GM23248 (cell line): ENCODE data around the gene IL2RA. TPM values are rescaled to one million over a fixed set of nuclear protein-coding genes. Genes with fewer than 3 reads are reported as not detected.
A peak's percentile ranks its signal among the peaks of the same experiment; 100 is the strongest.

Experiments used
- DNase-seq: peaks from one replicate; pipeline ENCODE4 v3.0.0-alpha.2; 2015
- H2AFZ ChIP-seq: fragments of 200-600 bp; sonication (generic); 2 replicates; pipeline ENCODE4 v1.6.1; 2016; ENCODE audit warnings: antibody characterized with exemption
- H3F3A ChIP-seq: fragments of 200-600 bp; sonication (generic); 2 replicates; pipeline ENCODE4 v1.6.1; 2016; ENCODE audit warnings: mild to moderate bottlenecking, antibody characterized with exemption, mixed run types; ENCODE audit not compliant: insufficient read depth
- H3K27ac ChIP-seq: fragments of 200-600 bp; sonication (generic); 2 replicates; pipeline ENCODE4 v1.5.1; 2016; ENCODE audit warnings: mild to moderate bottlenecking
- H3K27me3 ChIP-seq: fragments of 200-600 bp; sonication (generic); replicated peaks from 2 replicates; pipeline ENCODE4 v1.6.1; 2016; ENCODE audit warnings: mild to moderate bottlenecking; ENCODE audit not compliant: insufficient read depth
- H3K36me3 ChIP-seq: fragments of 200-600 bp; sonication (generic); 2 replicates; pipeline ENCODE4 v1.6.1; 2016; ENCODE audit warnings: low read depth, mild to moderate bottlenecking
- H3K4me1 ChIP-seq: fragments of 200-600 bp; sonication (generic); 2 replicates; pipeline ENCODE4 v1.6.1; 2016; ENCODE audit warnings: mild to moderate bottlenecking; ENCODE audit not compliant: insufficient read depth
- H3K4me2 ChIP-seq: fragments of 200-600 bp; sonication (generic); one replicate; pipeline ENCODE4 v1.6.1; 2016; ENCODE audit warnings: mild to moderate bottlenecking; ENCODE audit not compliant: unreplicated experiment
- H3K4me3 ChIP-seq: fragments of 200-600 bp; sonication (generic); 2 replicates; pipeline ENCODE4 v1.5.1; 2016; ENCODE audit warnings: mild to moderate bottlenecking
- H3K79me2 ChIP-seq: fragments of 200-600 bp; sonication (generic); 2 replicates; pipeline ENCODE4 v1.6.1; 2016; ENCODE audit warnings: mild to moderate bottlenecking; ENCODE audit not compliant: insufficient read depth
- H3K9ac ChIP-seq: fragments of 200-600 bp; sonication (generic); 2 replicates; pipeline ENCODE4 v1.6.1; 2016; ENCODE audit warnings: mild to moderate bottlenecking
- H3K9me2 ChIP-seq: fragments of 200-600 bp; sonication (generic); 2 replicates; pipeline ENCODE4 v1.6.1; 2016; ENCODE audit warnings: mixed run types, mild to moderate bottlenecking, moderate library complexity; ENCODE audit not compliant: insufficient read depth
- H3K9me3 ChIP-seq: fragments of 200-600 bp; sonication (generic); one replicate; pipeline ENCODE4 v1.6.1; 2017; ENCODE audit warnings: low read depth
- H4K20me1 ChIP-seq: fragments of 200-600 bp; sonication (generic); 2 replicates; pipeline ENCODE4 v1.6.0; 2016; ENCODE audit not compliant: insufficient read depth
- EZH2 ChIP-seq: fragments of 200-600 bp; sonication (generic); IDR thresholded peaks from 2 replicates; pipeline ENCODE4 v1.6.1; 2018; ENCODE audit warnings: antibody characterized with exemption, mild to moderate bottlenecking; ENCODE audit not compliant: insufficient read depth, poor library complexity, severe bottlenecking
- EZH2phosphoT487 ChIP-seq: fragments of 200-600 bp; sonication (generic); IDR thresholded peaks from 2 replicates; pipeline ENCODE4 v1.6.1; 2018; ENCODE audit warnings: antibody characterized with exemption, moderate library complexity, mild to moderate bottlenecking, low read depth; ENCODE audit not compliant: insufficient read depth
- WGBS, 2 experiments: methylation state at CpG; one replicate each; pipeline ENCODE4 v1.1.6; 2015 to 2017; ENCODE audit warnings: low lambda C conversion rate in 2 of 2, low coverage in 1 of 2; ENCODE audit errors: missing lambda C conversion rate in 2 of 2; 5-methylcytosine and 5-hydroxymethylcytosine counted together
- in situ Hi-C: fragments of 300-500 bp; cut with MboI; formaldehyde crosslinking; loops from 2 replicates; pipeline ENCODE4 v1.15.0; 2020
- polyA plus RNA-seq: library from polyadenylated mRNA; unstranded; fragments of >200 nt; fragmentation: Nextera tagmentation; extraction: Ambion mirVana; gene quantifications from 2 replicates; pipeline ENCODE4 v1.2.1, GENCODE V29; 2016
- total RNA-seq: library from RNA; depleted of rRNA; stranded (reverse); fragments of >200 nt; shearing (Covaris generic); gene quantifications from 2 replicates; pipeline ENCODE4 v1.2.3, GENCODE V29; 2014

IL2RA gene
- total and polyA plus RNA-seq, 2 experiments from 2014 or later = not detected

GRCh38 chr10:6080417-6080973 is 18.3 kb upstream of the IL2RA start:
- Histone ChIP-seq H3K36me3 (no peaks in the 10 kb centered on the region), H3K9me3 (no peaks in the 10 kb centered on the region), H3K4me3 (no peak overlapping the region), H3K27me3 (peaks cover 7% of the 10 kb centered on the region; the same call in 1 of the 2 replicates), H3K9me2 (no peaks in the 10 kb centered on the region), H3K27ac (no peak overlapping the region), H3K79me2 (no peaks in the 10 kb centered on the region), H3K4me1 (no peaks in the 10 kb centered on the region), H4K20me1 (no peaks in the 10 kb centered on the region), H3F3A (no peaks in the 10 kb centered on the region), H3K9ac (no peak overlapping the region), H3K4me2 (no peak overlapping the region), H2AFZ (no peak overlapping the region)
- no peak for TF ChIP-seq EZH2phosphoT487
- DNase-seq = no peak
- in situ Hi-C loops = no loop called here
- WGBS, 2 experiments = 48 to 50% methylated on average over 4 of the region's 4 CpGs

GRCh38 chr10:6079044-6079443 is 16.9 kb upstream of the IL2RA start:
- no peaks in the 10 kb centered on the region for H3K9me3 ChIP-seq
- H3K27me3 ChIP-seq = peaks cover 7% of the 10 kb centered on the region; the same call in 1 of the 2 replicates
- no peak for DNase-seq
- in situ Hi-C loops = no loop called here
- H3F3A ChIP-seq = no peaks in the 10 kb centered on the region
- no peaks in the 10 kb centered on the region for H3K79me2 ChIP-seq
- no peak overlapping the region for H3K4me2 ChIP-seq
- H2AFZ ChIP-seq = no peak overlapping the region
- WGBS, 2 experiments = 54 to 57% methylated on average over 4 of the region's 4 CpGs
- no peak overlapping the region for H3K9ac ChIP-seq
- no peaks in the 10 kb centered on the region for H3K36me3 ChIP-seq
- no peaks in the 10 kb centered on the region for H4K20me1 ChIP-seq
- H3K4me3 ChIP-seq = no peak overlapping the region
- TF ChIP-seq EZH2phosphoT487 = no peak
- TF ChIP-seq EZH2 = no peak
- H3K4me1 ChIP-seq = peaks cover 9% of the 10 kb centered on the region
- no peaks in the 10 kb centered on the region for H3K9me2 ChIP-seq
- H3K27ac ChIP-seq = no peak overlapping the region

DNA sequence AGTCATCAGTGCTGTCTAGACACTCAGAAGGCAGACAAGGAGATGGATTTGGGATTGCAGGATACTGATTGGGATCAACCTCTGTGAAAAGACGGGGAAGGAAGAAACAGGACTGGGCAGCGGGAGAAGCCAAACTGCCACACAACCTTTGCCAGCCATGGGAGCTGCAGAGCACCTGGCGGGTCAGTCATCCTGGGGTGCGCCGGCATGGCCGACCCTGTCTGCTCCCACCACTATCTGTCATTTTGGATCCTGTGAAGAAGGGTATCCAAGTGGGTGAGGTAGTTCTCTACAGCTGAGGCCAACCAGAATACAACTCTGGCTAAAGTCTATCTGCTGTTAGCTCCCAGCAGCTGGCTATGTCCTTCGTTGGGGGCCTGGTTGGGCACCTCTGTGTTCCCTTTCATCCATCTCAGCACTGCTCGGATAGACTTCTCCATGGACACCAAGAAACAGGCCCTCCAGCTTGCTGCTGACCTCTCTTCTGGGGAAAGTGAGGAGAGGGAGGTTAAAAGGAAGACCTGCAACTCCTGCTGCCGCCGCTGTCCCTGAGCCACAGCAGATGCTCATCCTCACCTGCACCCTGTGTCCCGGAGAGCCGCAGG is 15.0 kb upstream of the IL2RA start:
- Histone ChIP-seq H3K27me3 (peaks cover 19% of the 10 kb centered on the region), H3K27ac (no peak overlapping the region), H3F3A (no peaks in the 10 kb centered on the region), H2AFZ (no peak overlapping the region), H3K4me3 (no peak overlapping the region), H3K4me2 (no peak overlapping the region), H3K9me2 (no peaks in the 10 kb centered on the region), H4K20me1 (no peaks in the 10 kb centered on the region), H3K9me3 (no peaks in the 10 kb centered on the region), H3K36me3 (no peaks in the 10 kb centered on the region), H3K9ac (no peak overlapping the region), H3K79me2 (no peaks in the 10 kb centered on the region), H3K4me1 (peaks cover 9% of the 10 kb centered on the region)
- in situ Hi-C loops = no loop called here
- WGBS, 2 experiments = 69 to 71% methylated on average over 12 of the region's 12 CpGs
- TF ChIP-seq EZH2phosphoT487 = no peak
- TF ChIP-seq EZH2 = no peak
- no peak for DNase-seq

DNA sequence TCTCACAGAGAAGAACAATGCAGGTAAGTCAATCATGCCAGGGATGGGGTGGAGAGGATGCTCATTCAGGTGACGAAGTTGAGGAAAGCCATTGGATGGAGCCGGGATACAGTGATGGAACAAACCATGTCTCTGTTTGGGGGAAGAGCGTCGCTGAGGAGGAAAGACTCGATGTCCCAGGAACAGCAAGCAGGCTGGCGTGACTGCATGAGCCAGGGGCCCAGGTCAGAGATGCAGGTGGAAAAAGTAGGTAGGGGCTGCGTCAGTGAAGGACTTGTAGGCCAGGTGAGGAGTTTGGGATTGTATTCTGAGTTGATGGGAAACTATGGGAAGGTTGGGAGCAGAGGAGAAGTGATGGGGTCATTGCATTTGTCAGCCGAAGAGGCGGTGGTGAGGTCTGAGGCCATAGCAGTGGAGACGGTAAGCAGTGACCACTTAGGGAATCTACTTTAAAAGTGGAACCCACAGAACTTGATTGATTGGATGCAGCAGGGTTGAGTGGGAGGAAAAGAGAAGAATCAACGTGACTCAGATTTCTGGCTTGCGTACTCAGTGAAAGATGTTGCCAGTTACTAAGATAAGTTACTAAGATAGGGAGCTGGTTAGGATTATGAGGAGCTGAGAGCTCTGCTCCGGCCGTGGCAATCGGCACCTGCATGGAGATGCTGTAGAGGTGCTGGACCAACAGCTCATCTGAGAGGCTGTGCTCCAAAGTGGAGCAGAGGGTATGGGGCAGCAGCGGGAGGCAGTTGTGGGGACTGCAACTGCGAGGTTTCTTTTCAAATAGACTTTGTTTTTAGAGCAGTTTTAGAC is 12.5 kb upstream of the IL2RA start:
- no peaks in the 10 kb centered on the region for H3K36me3 ChIP-seq
- 53 to 54% methylated on average over 17 of the region's 17 CpGs for WGBS, 2 experiments
- H3K27ac ChIP-seq = no peak overlapping the region
- H3K9me2 ChIP-seq = no peaks in the 10 kb centered on the region
- H3K9me3 ChIP-seq = no peaks in the 10 kb centered on the region
- peak; percentile 80 for DNase-seq
- TF ChIP-seq EZH2 (no peak), EZH2phosphoT487 (no peak)
- no peak overlapping the region for H3K4me3 ChIP-seq
- in situ Hi-C loops = no loop called here
- H2AFZ ChIP-seq = no peak overlapping the region
- peaks cover 9% of the 10 kb centered on the region for H3K4me1 ChIP-seq
- no peaks in the 10 kb centered on the region for H3K79me2 ChIP-seq
- H4K20me1 ChIP-seq = no peaks in the 10 kb centered on the region
- H3K9ac ChIP-seq = no peak overlapping the region
- H3K4me2 ChIP-seq = peak overlapping the region; percentile 65
- no peaks in the 10 kb centered on the region for H3F3A ChIP-seq
- peaks cover 24% of the 10 kb centered on the region for H3K27me3 ChIP-seq
